MM.1S (cell line): Measurements from ENCODE around the gene UPF3A.
"Not testable (repeated sequence)": the region's sequence is repeated elsewhere in the genome, so short reads cannot be mapped to it uniquely, and the experiment has no call there.

Source experiments
- DNase-seq: peaks from one replicate; pipeline ENCODE4 v3.0.0-alpha.2; 2015
- H2AFZ ChIP-seq: fragments of 300-600 bp; sonication (generic); 2 replicates; pipeline ENCODE4 v1.6.0; 2016; ENCODE audit warnings: antibody characterized with exemption, low read length
- H3F3A ChIP-seq: fragments of 300-600 bp; sonication (generic); 2 replicates; pipeline ENCODE4 v1.6.1; 2016; ENCODE audit warnings: mild to moderate bottlenecking, antibody characterized with exemption, low read length, moderate library complexity, mixed read lengths; ENCODE audit not compliant: insufficient read depth
- H3K27ac ChIP-seq: fragments of 300-600 bp; sonication (generic); 2 replicates; pipeline ENCODE4 v1.5.1; 2016; ENCODE audit warnings: mild to moderate bottlenecking, low read length
- H3K27me3 ChIP-seq: fragments of 300-600 bp; sonication (generic); replicated peaks from 2 replicates; pipeline ENCODE4 v1.6.0; 2016; ENCODE audit warnings: low read length; ENCODE audit not compliant: insufficient read depth
- H3K36me3 ChIP-seq: fragments of 300-600 bp; sonication (generic); replicated peaks from 2 replicates; pipeline ENCODE4 v1.6.1; 2016; ENCODE audit warnings: mild to moderate bottlenecking, low read length, mixed read lengths; ENCODE audit not compliant: insufficient read depth
- H3K4me1 ChIP-seq: fragments of 300-600 bp; sonication (generic); 2 replicates; pipeline ENCODE4 v1.6.1; 2016; ENCODE audit warnings: low read length, mixed read lengths
- H3K4me2 ChIP-seq: fragments of 300-600 bp; sonication (generic); 2 replicates; pipeline ENCODE4 v1.6.0; 2016; ENCODE audit warnings: low read depth, low read length
- H3K4me3 ChIP-seq: fragments of 300-600 bp; sonication (generic); 2 replicates; pipeline ENCODE4 v1.5.1; 2016; ENCODE audit warnings: low read length, mixed read lengths
- H3K79me2 ChIP-seq: fragments of 300-600 bp; sonication (generic); 2 replicates; pipeline ENCODE4 v1.6.1; 2016; ENCODE audit warnings: mixed run types, low read length, mixed read lengths
- H3K9ac ChIP-seq: fragments of 300-600 bp; sonication (generic); 2 replicates; pipeline ENCODE4 v1.6.1; 2016; ENCODE audit warnings: low read length, mixed read lengths
- H3K9me2 ChIP-seq: fragments of 300-600 bp; sonication (generic); replicated peaks from 2 replicates; pipeline ENCODE4 v1.6.1; 2016; ENCODE audit warnings: mild to moderate bottlenecking, low read length, mixed read lengths; ENCODE audit not compliant: insufficient read depth
- H3K9me3 ChIP-seq: fragments of 300-600 bp; sonication (generic); replicated peaks from 2 replicates; pipeline ENCODE4 v1.6.1; 2016; ENCODE audit warnings: mild to moderate bottlenecking, low read length, mixed read lengths; ENCODE audit not compliant: insufficient read depth
- H4K20me1 ChIP-seq: fragments of 300-600 bp; sonication (generic); 2 replicates; pipeline ENCODE4 v1.6.1; 2016; ENCODE audit warnings: mild to moderate bottlenecking, low read length, moderate library complexity, mixed read lengths; ENCODE audit not compliant: insufficient read depth
- EZH2 ChIP-seq: fragments of 300-600 bp; sonication (generic); optimal IDR thresholded peaks from 2 replicates; pipeline ENCODE3; 2017; ENCODE audit warnings: low read depth, mild to moderate bottlenecking, antibody characterized with exemption, low read length, mixed read lengths
- EZH2phosphoT487 ChIP-seq: fragments of 300-600 bp; sonication (generic); IDR thresholded peaks from 2 replicates; pipeline ENCODE4 v1.6.1; 2018; ENCODE audit warnings: antibody characterized with exemption, low read length
- TF ChIP-seq, protein P1 (sequence below): fragments of 300-600 bp; sonication (generic); IDR thresholded peaks from 2 replicates; pipeline ENCODE4 v1.5.1; 2016; ENCODE audit warnings: antibody characterized with exemption, low read length, mixed read lengths

The UPF3A gene

DNA sequence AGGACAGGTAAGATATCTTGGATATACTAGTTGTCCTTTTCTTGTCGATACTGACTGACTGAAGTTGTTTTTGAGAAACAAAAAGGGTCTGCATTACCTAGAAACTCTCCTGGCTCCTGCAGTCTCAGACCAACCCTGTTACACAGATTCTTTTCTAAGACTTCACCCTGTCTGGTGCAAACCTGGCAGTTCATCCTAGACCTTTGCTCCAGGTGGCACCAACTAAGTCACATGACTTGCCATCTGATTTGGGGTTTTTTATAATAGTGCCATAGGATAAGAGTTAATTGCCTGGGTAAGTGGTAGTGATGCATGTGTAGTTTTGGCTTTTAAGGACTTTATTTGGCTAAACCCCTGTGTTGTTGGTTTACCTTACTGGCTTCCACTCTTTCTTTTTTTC is 47.2 kb downstream of the UPF3A start:
- Histone ChIP-seq H3K4me3 (no peak overlapping the region), H3K9me3 (no peaks in the 10 kb centered on the region), H3K27ac (no peak overlapping the region), H3K79me2 (peaks cover 16% of the 10 kb centered on the region), H4K20me1 (no peaks in the 10 kb centered on the region), H2AFZ (no peak overlapping the region), H3K4me1 (peaks cover 8% of the 10 kb centered on the region), H3K9me2 (no peaks in the 10 kb centered on the region), H3K4me2 (no peak overlapping the region), H3K27me3 (no peaks in the 10 kb centered on the region), H3K9ac (no peak overlapping the region), H3F3A (peaks cover 6% of the 10 kb centered on the region), H3K36me3 (peaks cover 5% of the 10 kb centered on the region; the same call in 1 of the 2 replicates)
- no peak for DNase-seq
- TF ChIP-seq, protein P1, sequence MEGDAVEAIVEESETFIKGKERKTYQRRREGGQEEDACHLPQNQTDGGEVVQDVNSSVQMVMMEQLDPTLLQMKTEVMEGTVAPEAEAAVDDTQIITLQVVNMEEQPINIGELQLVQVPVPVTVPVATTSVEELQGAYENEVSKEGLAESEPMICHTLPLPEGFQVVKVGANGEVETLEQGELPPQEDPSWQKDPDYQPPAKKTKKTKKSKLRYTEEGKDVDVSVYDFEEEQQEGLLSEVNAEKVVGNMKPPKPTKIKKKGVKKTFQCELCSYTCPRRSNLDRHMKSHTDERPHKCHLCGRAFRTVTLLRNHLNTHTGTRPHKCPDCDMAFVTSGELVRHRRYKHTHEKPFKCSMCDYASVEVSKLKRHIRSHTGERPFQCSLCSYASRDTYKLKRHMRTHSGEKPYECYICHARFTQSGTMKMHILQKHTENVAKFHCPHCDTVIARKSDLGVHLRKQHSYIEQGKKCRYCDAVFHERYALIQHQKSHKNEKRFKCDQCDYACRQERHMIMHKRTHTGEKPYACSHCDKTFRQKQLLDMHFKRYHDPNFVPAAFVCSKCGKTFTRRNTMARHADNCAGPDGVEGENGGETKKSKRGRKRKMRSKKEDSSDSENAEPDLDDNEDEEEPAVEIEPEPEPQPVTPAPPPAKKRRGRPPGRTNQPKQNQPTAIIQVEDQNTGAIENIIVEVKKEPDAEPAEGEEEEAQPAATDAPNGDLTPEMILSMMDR, result no peak
- TF ChIP-seq EZH2phosphoT487, result no peak
- TF ChIP-seq EZH2, result no peak

DNA sequence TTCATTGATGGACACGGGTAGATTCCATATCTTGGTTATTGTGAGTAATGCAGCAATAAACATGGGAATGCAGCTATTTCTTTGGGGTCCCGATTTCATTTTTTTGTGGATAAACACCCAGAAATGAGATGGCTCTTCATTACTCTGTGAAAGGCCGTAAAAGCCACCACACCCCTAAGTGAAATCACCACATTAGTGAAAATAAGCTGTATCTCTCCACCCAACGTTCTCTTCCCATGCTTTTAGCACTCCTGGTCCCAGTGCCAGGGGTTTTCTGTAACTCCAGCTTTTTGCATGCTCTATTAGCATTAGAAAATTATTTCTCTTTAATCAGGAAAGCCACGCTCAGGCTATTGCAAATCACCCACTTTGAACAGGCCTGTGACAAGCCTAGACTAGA is 48.7 kb downstream of the UPF3A start:
- peaks cover 23% of the 10 kb centered on the region for H3K4me1 ChIP-seq
- no peak overlapping the region for H3K4me2 ChIP-seq
- no peaks in the 10 kb centered on the region for H3K27me3 ChIP-seq
- peaks cover 6% of the 10 kb centered on the region; the same call in 1 of the 2 replicates for H3K79me2 ChIP-seq
- no peaks in the 10 kb centered on the region; the same call in 1 of the 2 replicates for H3K36me3 ChIP-seq
- H4K20me1 ChIP-seq, result no peaks in the 10 kb centered on the region
- H3F3A ChIP-seq, result peaks cover 19% of the 10 kb centered on the region
- H3K9ac ChIP-seq, result no peak overlapping the region
- DNase-seq, result no peak
- H3K4me3 ChIP-seq, result no peak overlapping the region
- no peak overlapping the region for H2AFZ ChIP-seq
- TF ChIP-seq EZH2 (no peak), EZH2phosphoT487 (no peak)
- TF ChIP-seq, protein P1, result no peak
- no peak overlapping the region for H3K27ac ChIP-seq
- H3K9me3 ChIP-seq, result no peaks in the 10 kb centered on the region
- no peaks in the 10 kb centered on the region for H3K9me2 ChIP-seq

DNA sequence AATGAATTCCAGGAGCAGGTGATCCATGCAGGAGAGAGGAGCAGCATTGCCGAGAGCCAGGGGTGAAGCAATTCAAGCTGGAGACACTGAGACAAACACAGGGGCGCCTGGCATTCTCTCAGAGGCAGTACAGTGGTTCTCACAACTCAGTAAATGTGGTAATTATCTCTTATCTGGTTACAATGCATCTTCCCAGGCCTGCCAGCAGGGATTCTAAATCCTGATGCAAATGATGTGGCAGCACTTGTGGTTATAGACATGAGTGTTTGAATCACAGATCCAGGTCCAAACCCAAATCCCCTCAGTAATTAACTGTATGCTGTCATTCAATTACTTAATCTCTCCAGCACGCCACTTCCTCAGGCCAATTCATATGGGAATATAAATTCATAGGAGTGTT is 52.5 kb downstream of the UPF3A start:
- Histone ChIP-seq H3K4me3 (peak overlapping the region; percentile 43; the same call in 1 of the 2 replicates), H3K9ac (peak overlapping the region; percentile 17; the same call in 1 of the 2 replicates), H2AFZ (peak overlapping the region; percentile 58; the same call in 1 of the 2 replicates), H3K4me1 (peaks cover 26% of the 10 kb centered on the region), H3K27ac (peak overlapping the region; percentile 69; the same call in 1 of the 2 replicates), H3K4me2 (peak overlapping the region; percentile 64), H3F3A (peaks cover 19% of the 10 kb centered on the region)
- not testable (repeated sequence) for H3K9me2 ChIP-seq, H3K36me3 ChIP-seq, H3K79me2 ChIP-seq, DNase-seq, H3K27me3 ChIP-seq, H3K9me3 ChIP-seq, H4K20me1 ChIP-seq

DNA sequence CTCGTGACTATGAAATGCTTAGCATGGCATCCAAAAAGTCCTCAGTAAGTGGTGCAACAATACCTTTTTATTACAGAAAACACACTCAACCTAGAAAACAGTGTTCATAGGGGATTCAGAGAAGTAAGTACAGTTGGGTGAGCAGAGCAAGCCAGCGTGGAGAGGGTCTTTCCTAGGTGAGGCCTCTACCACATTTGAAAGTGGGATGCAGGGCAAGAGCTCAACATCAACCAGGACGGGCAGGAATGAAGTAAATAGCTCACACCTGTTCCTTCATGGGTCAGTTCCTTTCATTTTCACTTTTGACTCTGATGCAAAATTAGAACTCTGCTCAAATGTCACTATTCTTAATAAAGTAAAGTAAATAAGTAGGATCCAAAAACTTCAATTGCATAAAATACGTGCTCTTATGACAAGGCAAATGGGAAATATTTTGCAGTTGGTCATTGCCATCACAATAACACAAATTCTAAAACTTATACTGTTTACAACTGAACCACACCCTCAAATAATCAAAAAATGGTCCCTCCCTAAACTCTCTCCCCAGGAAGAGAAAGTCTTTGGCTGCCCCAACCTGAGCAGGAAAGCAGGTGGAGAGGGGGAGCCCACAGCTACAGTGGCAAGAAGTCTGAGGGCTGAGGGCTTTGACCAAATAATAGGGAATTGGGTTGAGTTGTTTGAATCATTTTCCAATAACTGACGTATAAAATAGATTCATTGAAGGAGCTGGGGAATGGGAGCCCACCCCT is 53.1 kb downstream of the UPF3A start:
- peaks cover 24% of the 10 kb centered on the region for H3F3A ChIP-seq
- H4K20me1 ChIP-seq, result no peaks in the 10 kb centered on the region
- peak overlapping the region; percentile 43 for H3K4me3 ChIP-seq
- TF ChIP-seq, protein P1, result no peak
- no peak for TF ChIP-seq EZH2
- TF ChIP-seq EZH2phosphoT487, result no peak
- H3K9me3 ChIP-seq, result no peaks in the 10 kb centered on the region
- peak overlapping the region; percentile 69; the same call in 1 of the 2 replicates for H3K27ac ChIP-seq
- no peaks in the 10 kb centered on the region for H3K79me2 ChIP-seq
- H3K9ac ChIP-seq, result peak overlapping the region; percentile 17; the same call in 1 of the 2 replicates
- no peaks in the 10 kb centered on the region for H3K9me2 ChIP-seq
- H3K4me2 ChIP-seq, result peak overlapping the region; percentile 64
- no peaks in the 10 kb centered on the region for H3K36me3 ChIP-seq
- no peaks in the 10 kb centered on the region for H3K27me3 ChIP-seq
- H3K4me1 ChIP-seq, result peaks cover 32% of the 10 kb centered on the region
- peak; percentile 44 for DNase-seq
- peak overlapping the region; percentile 58 for H2AFZ ChIP-seq

DNA sequence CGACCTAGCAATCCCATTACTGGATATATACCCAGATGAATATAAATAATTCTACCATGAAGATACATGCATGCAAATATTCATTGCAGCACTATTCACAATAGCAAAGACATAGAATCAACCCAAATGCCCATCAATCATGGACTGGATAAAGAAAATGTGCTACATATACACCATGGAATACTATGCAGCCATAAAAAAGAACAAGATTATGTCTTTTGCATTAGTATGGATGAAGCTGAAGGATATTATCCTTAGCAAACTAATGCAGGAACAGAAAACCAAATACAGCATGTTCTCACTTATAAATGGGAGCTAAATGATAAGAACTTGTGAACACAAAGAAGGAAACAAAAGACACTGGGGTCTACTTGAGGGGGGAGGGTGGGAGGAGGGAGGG is 55.1 kb downstream of the UPF3A start:
- H3K79me2 ChIP-seq, H3K27me3 ChIP-seq, H3K36me3 ChIP-seq, H3K9me3 ChIP-seq, H3K4me2 ChIP-seq, H3K9ac ChIP-seq, H3K4me3 ChIP-seq, DNase-seq, H4K20me1 ChIP-seq, H2AFZ ChIP-seq, H3K9me2 ChIP-seq, H3K27ac ChIP-seq: not testable (repeated sequence)
- Histone ChIP-seq H3F3A (peaks cover 38% of the 10 kb centered on the region), H3K4me1 (peaks cover 44% of the 10 kb centered on the region)
